SH-SY5Y (cell line): ENCODE measurements around the gene SLC16A8.

Experiments
- GATA2 ChIP-seq: IDR thresholded peaks from 2 replicates; pipeline ENCODE4 v1.6.1; 2011; ENCODE audit warnings: mild to moderate bottlenecking, low read depth, low read length
- GATA3 ChIP-seq: IDR thresholded peaks from 2 replicates; pipeline ENCODE4 v1.6.1; 2011; ENCODE audit warnings: low read depth, mild to moderate bottlenecking, low read length, moderate library complexity

SLC16A8 gene

DNA sequence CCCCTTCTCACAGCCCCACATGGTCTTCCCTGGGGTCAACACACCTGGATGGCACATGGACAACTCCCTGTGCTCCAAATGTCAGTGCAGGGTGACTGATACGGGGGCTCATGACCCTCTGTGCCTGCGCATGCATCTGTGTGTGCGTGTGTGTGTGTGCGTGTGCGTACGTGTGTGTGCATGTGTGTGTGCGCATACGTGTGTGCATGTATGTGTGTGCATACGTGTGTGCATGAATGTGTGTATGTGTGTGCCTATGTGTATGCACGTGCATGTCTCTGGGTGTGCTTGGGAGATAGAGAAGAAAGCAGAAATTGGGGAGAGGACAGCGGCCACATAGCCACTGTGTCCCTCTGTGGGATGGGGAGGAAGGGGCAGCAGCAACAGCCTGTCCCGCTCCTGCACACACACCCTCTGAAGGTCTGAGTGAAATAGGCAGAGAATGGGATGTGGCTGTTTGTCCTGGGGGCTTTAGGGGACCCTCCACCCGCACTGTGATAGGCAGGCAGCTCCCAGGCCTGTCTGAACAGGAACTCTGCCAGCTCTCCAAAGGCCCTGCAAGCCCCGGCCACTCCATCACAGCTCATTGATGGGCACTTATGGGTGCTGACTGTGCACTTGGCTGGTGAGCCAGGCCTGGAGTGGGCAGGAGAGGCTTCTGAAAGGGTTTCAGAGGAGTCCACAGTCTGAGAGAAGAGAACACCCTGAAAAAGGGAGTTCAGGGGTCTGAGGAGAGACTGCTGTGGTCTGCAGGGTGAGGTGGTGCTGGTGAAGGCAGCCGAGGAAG lies 55.4 kb downstream of the SLC16A8 start:
- no peak for TF ChIP-seq GATA2
- no peak for TF ChIP-seq GATA3
